ENCODE results near the gene SMNDC1.

DNA sequence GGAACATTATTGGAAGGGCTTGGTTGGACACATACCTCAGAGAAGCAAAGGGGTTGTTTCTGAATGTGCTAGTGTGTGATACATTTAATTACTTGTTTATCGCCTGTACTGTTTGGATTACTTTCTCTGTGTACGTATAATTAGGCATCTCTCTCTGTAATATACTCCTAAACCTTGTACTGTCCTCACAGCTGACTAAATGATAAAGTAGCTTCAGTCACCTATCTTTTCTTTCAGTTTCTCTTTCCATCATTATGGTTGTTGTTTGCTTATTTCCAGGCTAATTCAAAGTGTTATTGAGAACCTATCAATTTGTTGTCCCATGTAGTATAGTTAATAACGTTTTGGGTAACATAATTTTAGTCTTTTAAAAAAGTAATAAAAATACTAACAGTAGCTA is 63.3 kb downstream of the SMNDC1 start:
- TF ChIP-seq, protein P1, sequence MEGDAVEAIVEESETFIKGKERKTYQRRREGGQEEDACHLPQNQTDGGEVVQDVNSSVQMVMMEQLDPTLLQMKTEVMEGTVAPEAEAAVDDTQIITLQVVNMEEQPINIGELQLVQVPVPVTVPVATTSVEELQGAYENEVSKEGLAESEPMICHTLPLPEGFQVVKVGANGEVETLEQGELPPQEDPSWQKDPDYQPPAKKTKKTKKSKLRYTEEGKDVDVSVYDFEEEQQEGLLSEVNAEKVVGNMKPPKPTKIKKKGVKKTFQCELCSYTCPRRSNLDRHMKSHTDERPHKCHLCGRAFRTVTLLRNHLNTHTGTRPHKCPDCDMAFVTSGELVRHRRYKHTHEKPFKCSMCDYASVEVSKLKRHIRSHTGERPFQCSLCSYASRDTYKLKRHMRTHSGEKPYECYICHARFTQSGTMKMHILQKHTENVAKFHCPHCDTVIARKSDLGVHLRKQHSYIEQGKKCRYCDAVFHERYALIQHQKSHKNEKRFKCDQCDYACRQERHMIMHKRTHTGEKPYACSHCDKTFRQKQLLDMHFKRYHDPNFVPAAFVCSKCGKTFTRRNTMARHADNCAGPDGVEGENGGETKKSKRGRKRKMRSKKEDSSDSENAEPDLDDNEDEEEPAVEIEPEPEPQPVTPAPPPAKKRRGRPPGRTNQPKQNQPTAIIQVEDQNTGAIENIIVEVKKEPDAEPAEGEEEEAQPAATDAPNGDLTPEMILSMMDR (IDR thresholded peaks at IDR 0.05), result no peak
- no peak for TF ChIP-seq POLR2AphosphoS5 (IDR thresholded peaks at IDR 0.05)
